Measurements from ENCODE around the gene GH2. TPM values are rescaled to one million over a fixed set of nuclear protein-coding genes. Genes with fewer than 3 reads are reported as not detected.

Gene GH2
- total RNA-seq, 4 donors from 2014 or later = not detected

DNA sequence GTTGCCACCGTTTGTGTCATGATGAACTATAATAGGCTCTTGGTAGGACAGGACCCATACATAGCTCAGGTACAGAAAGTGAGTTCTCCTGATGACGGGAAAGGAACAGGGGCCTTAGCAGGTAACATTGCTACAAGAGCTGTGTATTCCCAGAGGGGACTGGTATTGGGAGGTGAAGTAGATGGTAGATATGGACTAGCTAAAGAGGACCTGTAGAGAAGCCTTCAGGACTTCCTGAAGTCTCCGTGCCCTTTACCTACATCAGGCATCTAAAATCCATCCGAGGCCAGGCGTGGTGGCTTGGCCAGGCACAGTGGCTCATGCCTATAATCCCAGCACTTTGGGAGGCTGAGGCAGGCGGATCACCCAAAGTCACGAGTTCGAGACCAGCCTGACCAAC is 26.6 kb downstream of the GH2 start:
- intact Hi-C loops (cut with DNase I; ENCODE audit: low total_unique reads) = no loop called here
- no peak for DNase-seq
- TF ChIP-seq EP300 (IDR thresholded peaks at IDR 0.05; ENCODE audit: low read depth) (no peak), POLR2AphosphoS5 (IDR thresholded peaks at IDR 0.05) (no peak), POLR2A (IDR thresholded peaks at IDR 0.05) (no peak)
- TF ChIP-seq, protein P1, sequence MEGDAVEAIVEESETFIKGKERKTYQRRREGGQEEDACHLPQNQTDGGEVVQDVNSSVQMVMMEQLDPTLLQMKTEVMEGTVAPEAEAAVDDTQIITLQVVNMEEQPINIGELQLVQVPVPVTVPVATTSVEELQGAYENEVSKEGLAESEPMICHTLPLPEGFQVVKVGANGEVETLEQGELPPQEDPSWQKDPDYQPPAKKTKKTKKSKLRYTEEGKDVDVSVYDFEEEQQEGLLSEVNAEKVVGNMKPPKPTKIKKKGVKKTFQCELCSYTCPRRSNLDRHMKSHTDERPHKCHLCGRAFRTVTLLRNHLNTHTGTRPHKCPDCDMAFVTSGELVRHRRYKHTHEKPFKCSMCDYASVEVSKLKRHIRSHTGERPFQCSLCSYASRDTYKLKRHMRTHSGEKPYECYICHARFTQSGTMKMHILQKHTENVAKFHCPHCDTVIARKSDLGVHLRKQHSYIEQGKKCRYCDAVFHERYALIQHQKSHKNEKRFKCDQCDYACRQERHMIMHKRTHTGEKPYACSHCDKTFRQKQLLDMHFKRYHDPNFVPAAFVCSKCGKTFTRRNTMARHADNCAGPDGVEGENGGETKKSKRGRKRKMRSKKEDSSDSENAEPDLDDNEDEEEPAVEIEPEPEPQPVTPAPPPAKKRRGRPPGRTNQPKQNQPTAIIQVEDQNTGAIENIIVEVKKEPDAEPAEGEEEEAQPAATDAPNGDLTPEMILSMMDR (IDR thresholded peaks at IDR 0.05) = no peak
- 78 to 82% methylated on average over 2 to 8 of the region's 8 CpGs for WGBS, 2 donors (ENCODE audit: low coverage in 1 of 2)
- no peak overlapping the region for H3K27ac ChIP-seq
- in situ Hi-C loops (cut with MboI; ENCODE audit: low pct_ligation_motif_present in 1 of 4, low pct_unique_long_range_greater_than_20kb in 1 of 4, low sequenced_read_pairs in 3 of 4) = no loop called here
- H3K27me3 ChIP-seq = no peaks in the 10 kb centered on the region
- no peaks in the 10 kb centered on the region for H3K36me3 ChIP-seq
- no peaks in the 10 kb centered on the region for H3K4me1 ChIP-seq
- no peaks in the 10 kb centered on the region for H3K9me3 ChIP-seq
- no peak overlapping the region for H3K4me3 ChIP-seq

DNA sequence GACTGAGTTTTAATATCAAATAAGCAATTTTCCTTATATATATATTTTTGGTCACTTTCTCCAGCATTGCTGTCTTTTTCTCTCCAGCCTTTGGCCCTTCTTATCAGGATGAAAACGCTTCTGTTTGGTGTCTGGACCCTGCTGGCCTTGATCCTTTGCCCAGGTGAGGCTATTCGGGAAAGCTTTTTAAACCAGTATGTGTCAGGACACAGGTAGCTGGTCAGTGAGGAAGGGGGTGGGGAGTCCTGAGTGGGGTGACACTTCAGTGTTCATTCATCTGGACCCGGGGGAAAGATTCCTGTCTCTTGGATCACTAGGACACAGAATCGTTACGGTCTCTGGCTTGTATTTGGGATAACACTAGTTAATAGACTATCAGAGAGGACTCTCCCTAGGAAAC is 27.0 kb downstream of the GH2 start:
- no peak overlapping the region for H3K27ac ChIP-seq
- in situ Hi-C loops (cut with MboI; ENCODE audit: low pct_ligation_motif_present in 1 of 4, low pct_unique_long_range_greater_than_20kb in 1 of 4, low sequenced_read_pairs in 3 of 4) (no loop called here), intact Hi-C loops (cut with DNase I; ENCODE audit: low total_unique reads) (no loop called here)
- no peaks in the 10 kb centered on the region for H3K4me1 ChIP-seq
- H3K27me3 ChIP-seq = no peaks in the 10 kb centered on the region
- TF ChIP-seq, protein P1 (IDR thresholded peaks at IDR 0.05) = no peak
- no peak for TF ChIP-seq POLR2AphosphoS5 (IDR thresholded peaks at IDR 0.05)
- TF ChIP-seq EP300 (IDR thresholded peaks at IDR 0.05; ENCODE audit: low read depth) = no peak
- DNase-seq = no peak
- H3K36me3 ChIP-seq = no peaks in the 10 kb centered on the region
- H3K9me3 ChIP-seq = no peaks in the 10 kb centered on the region
- no peak overlapping the region for H3K4me3 ChIP-seq
- 58 to 85% methylated on average over 2 to 5 of the region's 5 CpGs for WGBS, 2 donors (ENCODE audit: low coverage in 1 of 2)

DNA sequence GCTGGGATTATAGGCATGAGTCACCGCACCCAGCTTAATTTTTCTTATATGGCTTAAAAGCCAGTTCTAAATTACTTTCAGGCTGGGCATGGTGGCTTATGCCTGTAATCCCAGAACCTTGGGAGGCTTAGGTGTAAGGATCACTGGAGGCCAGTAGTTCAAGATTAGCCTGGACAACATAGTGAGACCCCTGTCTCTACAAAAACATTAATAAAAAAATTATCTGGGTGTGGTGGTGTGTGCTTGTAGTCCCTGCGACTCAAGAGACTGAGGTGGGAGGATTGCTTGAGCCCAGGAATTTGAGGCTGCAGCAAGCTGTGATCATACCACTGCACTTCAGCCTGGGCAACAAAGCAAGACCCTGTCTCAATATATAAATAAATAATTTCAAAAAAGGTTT is 28.5 kb downstream of the GH2 start:
- intact Hi-C loops (cut with DNase I; ENCODE audit: low total_unique reads) = no loop called here
- DNase-seq = no peak
- no peaks in the 10 kb centered on the region for H3K27me3 ChIP-seq
- in situ Hi-C loops (cut with MboI; ENCODE audit: low pct_ligation_motif_present in 1 of 4, low pct_unique_long_range_greater_than_20kb in 1 of 4, low sequenced_read_pairs in 3 of 4) = no loop called here
- no peaks in the 10 kb centered on the region for H3K9me3 ChIP-seq
- no peak overlapping the region for H3K27ac ChIP-seq
- no peaks in the 10 kb centered on the region for H3K36me3 ChIP-seq
- peaks cover 0 to 12% (median 5%) of the 10 kb centered on the region in 4 donors for H3K4me1 ChIP-seq
- TF ChIP-seq POLR2A (IDR thresholded peaks at IDR 0.05) (no peak), POLR2AphosphoS5 (IDR thresholded peaks at IDR 0.05) (no peak), EP300 (IDR thresholded peaks at IDR 0.05; ENCODE audit: low read depth) (no peak)
- TF ChIP-seq, protein P1 (IDR thresholded peaks at IDR 0.05) = no peak
- no peak overlapping the region for H3K4me3 ChIP-seq
- 75 to 98% methylated on average over 1 to 2 of the region's 2 CpGs for WGBS, 2 donors (ENCODE audit: low coverage in 1 of 2)

DNA sequence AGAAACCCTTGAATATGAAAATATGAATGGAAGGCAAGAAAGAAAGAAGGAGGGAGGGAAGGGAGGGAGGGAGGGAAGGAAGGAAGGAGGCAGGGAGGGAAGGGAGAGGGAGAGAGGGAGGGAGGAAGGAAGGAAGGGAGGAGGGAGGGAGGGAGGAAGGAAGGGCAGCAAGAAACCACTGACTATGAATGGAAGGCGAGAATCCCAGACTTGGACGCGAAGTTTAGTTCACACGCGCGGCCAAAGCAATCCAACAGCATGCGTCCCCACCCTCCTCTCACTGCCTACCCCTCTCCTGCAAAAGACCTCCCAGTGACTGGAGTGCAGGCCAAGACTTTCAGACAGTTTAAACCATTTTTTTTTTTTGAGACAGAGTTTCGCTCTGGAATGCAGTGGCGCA is 31.3 kb downstream of the GH2 start:
- WGBS, 2 donors (ENCODE audit: low coverage in 1 of 2) = 80 to 84% methylated on average over 9 of the region's 9 CpGs
- intact Hi-C loops (cut with DNase I; ENCODE audit: low total_unique reads) = no loop called here

More for the DNA sequence above, 31.3 kb downstream of the GH2 start:
- H3K27ac ChIP-seq = no peak overlapping the region
- H3K4me3 ChIP-seq = no peak overlapping the region
- in situ Hi-C loops (cut with MboI; ENCODE audit: low pct_ligation_motif_present in 1 of 4, low pct_unique_long_range_greater_than_20kb in 1 of 4, low sequenced_read_pairs in 3 of 4) = no loop called here
- H3K36me3 ChIP-seq = no peaks in the 10 kb centered on the region
- TF ChIP-seq POLR2AphosphoS5 (IDR thresholded peaks at IDR 0.05) = no peak
- no peak for TF ChIP-seq EP300 (IDR thresholded peaks at IDR 0.05; ENCODE audit: low read depth)
- TF ChIP-seq POLR2A (IDR thresholded peaks at IDR 0.05) = no peak
- TF ChIP-seq, protein P1 (IDR thresholded peaks at IDR 0.05) = no peak
- DNase-seq = no peak
- peaks cover 0 to 17% (median 5%) of the 10 kb centered on the region in 4 donors for H3K4me1 ChIP-seq
- no peaks in the 10 kb centered on the region for H3K27me3 ChIP-seq
- no peaks in the 10 kb centered on the region for H3K9me3 ChIP-seq

All from transverse colon (tissue), 4 donors.